C4-2B (cell line): ENCODE measurements around the gene ZNF407.

Experiments
- ZFX ChIP-seq: fragments of 450-650 bp; IDR thresholded peaks from 2 replicates; pipeline ENCODE4 v1.6.1; 2017
- TF ChIP-seq, protein P1 (sequence below): fragments of 450-650 bp; conservative IDR thresholded peaks from 2 replicates; pipeline ENCODE4 v1.5.1; 2017; ENCODE audit warnings: mild to moderate bottlenecking

DNA sequence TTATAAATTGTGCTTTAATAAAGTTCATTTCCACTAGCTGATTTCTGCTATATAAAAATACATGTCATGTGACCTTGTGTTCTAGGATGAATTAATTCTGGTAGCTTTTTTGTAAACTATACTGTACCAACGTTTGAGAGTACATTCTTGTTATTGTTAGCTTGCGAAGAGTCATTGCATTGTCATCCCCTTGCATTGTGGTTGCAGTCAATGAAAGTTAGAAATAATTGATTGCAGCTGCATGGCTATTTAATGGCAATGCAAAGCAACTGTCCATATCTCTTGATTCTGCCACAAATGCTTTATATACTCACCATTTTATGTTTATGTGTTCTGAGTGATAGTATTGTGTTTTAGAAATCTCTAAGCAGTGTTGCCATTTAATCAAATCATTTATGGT lies 91.6 kb downstream of the ZNF407 start:
- TF ChIP-seq, protein P1, sequence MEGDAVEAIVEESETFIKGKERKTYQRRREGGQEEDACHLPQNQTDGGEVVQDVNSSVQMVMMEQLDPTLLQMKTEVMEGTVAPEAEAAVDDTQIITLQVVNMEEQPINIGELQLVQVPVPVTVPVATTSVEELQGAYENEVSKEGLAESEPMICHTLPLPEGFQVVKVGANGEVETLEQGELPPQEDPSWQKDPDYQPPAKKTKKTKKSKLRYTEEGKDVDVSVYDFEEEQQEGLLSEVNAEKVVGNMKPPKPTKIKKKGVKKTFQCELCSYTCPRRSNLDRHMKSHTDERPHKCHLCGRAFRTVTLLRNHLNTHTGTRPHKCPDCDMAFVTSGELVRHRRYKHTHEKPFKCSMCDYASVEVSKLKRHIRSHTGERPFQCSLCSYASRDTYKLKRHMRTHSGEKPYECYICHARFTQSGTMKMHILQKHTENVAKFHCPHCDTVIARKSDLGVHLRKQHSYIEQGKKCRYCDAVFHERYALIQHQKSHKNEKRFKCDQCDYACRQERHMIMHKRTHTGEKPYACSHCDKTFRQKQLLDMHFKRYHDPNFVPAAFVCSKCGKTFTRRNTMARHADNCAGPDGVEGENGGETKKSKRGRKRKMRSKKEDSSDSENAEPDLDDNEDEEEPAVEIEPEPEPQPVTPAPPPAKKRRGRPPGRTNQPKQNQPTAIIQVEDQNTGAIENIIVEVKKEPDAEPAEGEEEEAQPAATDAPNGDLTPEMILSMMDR, result no peak
- no peak for TF ChIP-seq ZFX
